WTC11 (cell line): ENCODE data around the gene GNAT3.

Source experiments
- RORB ChIP-seq: fragments of 250-450 bp; sonication (Bioruptor Pico); IDR thresholded peaks from 2 replicates; pipeline ENCODE4 v1.9.0; 2021; ENCODE audit warnings: mild to moderate bottlenecking
- TEAD4 ChIP-seq: sonication (generic); formaldehyde crosslinking; IDR thresholded peaks from 2 replicates; pipeline ENCODE4 v1.8.0; 2022; ENCODE audit warnings: mild to moderate bottlenecking, missing genetic modification reagents
- TF ChIP-seq, protein P1 (sequence below): sonication (generic); formaldehyde crosslinking; IDR thresholded peaks from 2 replicates; pipeline ENCODE4 v1.8.1; 2023; ENCODE audit warnings: mild to moderate bottlenecking, missing genetic modification reagents, moderate library complexity

DNA sequence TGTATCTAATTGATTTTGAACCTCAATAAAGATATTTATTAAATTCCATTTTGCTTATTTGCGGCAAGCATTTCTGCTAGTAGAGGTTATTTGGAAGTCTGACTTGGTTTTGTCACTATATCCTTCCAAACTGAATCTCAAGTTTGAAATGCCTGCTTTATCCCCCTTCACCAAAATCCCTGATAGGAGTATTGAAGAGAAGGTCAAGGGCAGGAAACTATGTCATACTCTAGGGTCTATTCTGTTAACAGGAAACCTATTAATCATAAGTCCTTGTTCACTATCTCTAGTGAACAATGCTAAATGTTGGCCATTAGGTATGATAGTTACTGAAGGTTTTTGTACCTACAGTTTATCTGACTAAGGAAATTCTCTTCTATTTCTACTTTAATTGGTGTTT, 11.5 kb downstream of the GNAT3 start:
- no peak for TF ChIP-seq TEAD4 (CRISPR knock-in tag)
- no peak for TF ChIP-seq RORB
- TF ChIP-seq, protein P1, sequence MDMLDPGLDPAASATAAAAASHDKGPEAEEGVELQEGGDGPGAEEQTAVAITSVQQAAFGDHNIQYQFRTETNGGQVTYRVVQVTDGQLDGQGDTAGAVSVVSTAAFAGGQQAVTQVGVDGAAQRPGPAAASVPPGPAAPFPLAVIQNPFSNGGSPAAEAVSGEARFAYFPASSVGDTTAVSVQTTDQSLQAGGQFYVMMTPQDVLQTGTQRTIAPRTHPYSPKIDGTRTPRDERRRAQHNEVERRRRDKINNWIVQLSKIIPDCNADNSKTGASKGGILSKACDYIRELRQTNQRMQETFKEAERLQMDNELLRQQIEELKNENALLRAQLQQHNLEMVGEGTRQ (CRISPR knock-in tag): no peak
